ENCODE measurements around the gene ARMH1.

Gene ARMH1

GRCh38 chr1:44717653-44718052 is 43.1 kb downstream of the ARMH1 start:
- no peak for FAIRE-seq
- no peak for DNase-seq (ENCODE audit: insufficient read length, low spot score)
- no peak for TF ChIP-seq CTCF (IDR thresholded peaks at IDR 0.05; ENCODE audit: insufficient read depth, missing control alignments)

- FAIRE-seq (no peak), DNase-seq (ENCODE audit: insufficient read length, low spot score) (no peak)
- no peak for TF ChIP-seq CTCF (IDR thresholded peaks at IDR 0.05; ENCODE audit: insufficient read depth, missing control alignments)
These were observed 43.6 kb downstream of the ARMH1 start for GRCh38 chr1:44718091-44718490.

- TF ChIP-seq CTCF (IDR thresholded peaks at IDR 0.05; ENCODE audit: insufficient read depth, missing control alignments) = no peak
- FAIRE-seq = no peak
These were observed 44.8 kb downstream of the ARMH1 start for GRCh38 chr1:44719318-44719717.

GRCh38 chr1:44720281-44720680 is 45.8 kb downstream of the ARMH1 start:
- no peak for TF ChIP-seq CTCF (IDR thresholded peaks at IDR 0.05; ENCODE audit: insufficient read depth, missing control alignments)
- DNase-seq (ENCODE audit: insufficient read length, low spot score) (no peak), FAIRE-seq (no peak)

More at GRCh38 chr1:44719318-44719717, 44.8 kb downstream of the ARMH1 start:
- no peak for DNase-seq (ENCODE audit: insufficient read length, low spot score)

GRCh38 chr1:44721485-44722361 is 47.2 kb downstream of the ARMH1 start:
- DNase-seq (ENCODE audit: insufficient read length, low spot score) (no peak), FAIRE-seq (no peak)
- no peak for TF ChIP-seq CTCF (IDR thresholded peaks at IDR 0.05; ENCODE audit: insufficient read depth, missing control alignments)

- DNase-seq (ENCODE audit: insufficient read length, low spot score) (no peak), FAIRE-seq (no peak)
- TF ChIP-seq CTCF (IDR thresholded peaks at IDR 0.05; ENCODE audit: insufficient read depth, missing control alignments) = no peak
These were observed 48.5 kb downstream of the ARMH1 start for GRCh38 chr1:44723064-44723463.
